ENCODE results near the gene SORBS1.
A peak's percentile ranks its signal among the peaks of the same experiment; 100 is the strongest.

The SORBS1 gene

DNA sequence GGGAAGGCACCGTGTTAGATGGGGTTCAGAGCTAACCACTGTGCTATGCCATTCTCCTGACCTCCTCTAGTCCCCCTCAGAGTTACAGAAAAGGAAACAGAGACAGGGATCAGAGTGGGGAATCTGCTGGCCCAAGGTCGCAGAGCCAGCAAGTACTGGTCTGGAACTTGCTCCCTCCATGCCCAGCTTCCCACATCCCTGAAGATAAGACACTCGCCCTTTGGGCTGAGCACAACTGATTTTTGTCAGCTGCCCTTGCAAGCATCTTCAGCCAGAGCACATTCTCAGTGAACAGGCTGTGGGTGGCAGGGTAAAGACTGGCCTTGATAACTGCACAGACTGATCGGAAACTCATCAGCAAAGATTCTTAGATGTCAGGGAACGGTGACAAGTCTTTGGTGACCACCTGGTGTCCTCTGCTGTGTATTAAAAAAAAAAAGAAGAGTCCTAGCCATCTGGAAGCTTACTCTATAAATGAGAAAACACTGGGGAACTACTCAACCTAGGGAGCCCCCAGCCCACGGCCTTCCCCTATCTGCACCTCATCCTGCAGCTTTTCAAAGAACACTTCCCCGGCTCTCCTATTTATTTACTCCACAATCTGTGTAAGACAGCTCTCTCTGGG, 1.3 kb upstream of the SORBS1 start:
- Histone ChIP-seq H3K27me3 (replicated peaks; ENCODE audit: insufficient read depth, low read length) (no peaks in the 10 kb centered on the region), H3K4me3 (ENCODE audit: low read length) (no peak overlapping the region)
- TF ChIP-seq EZH2phosphoT487 (IDR thresholded peaks at IDR 0.05; ENCODE audit: low read length), result no peak
- no peak for TF ChIP-seq EZH2 (optimal IDR thresholded peaks at IDR 0.05; ENCODE audit: low read depth, low read length)
- TF ChIP-seq CTCF (IDR thresholded peaks at IDR 0.05; ENCODE audit: low read length), result no peak

GRCh38 chr10:95561864-95562177, 650 bp upstream of the SORBS1 start:
- H3K4me1 ChIP-seq (ENCODE audit: low read length), result 0 out of 2 replicates have a peak, but pooled peaks cover 9% of the 10 kb centered on the region
- peak overlapping the region; percentile 65 for H3K4me3 ChIP-seq (ENCODE audit: low read length)
- no peaks in the 10 kb centered on the region for H3K79me2 ChIP-seq (ENCODE audit: low read length)
- no peak overlapping the region; the same call in 1 of the 2 replicates for H3K9ac ChIP-seq (ENCODE audit: low read length)
- H3K4me2 ChIP-seq (ENCODE audit: low read depth, low read length), result peak overlapping the region; percentile 63
- 0 out of 2 replicates have a peak, but pooled peaks cover 3% of the 10 kb centered on the region for H3F3A ChIP-seq (ENCODE audit: insufficient read depth, low read length)
- peak overlapping the region; percentile 82 for H2AFZ ChIP-seq (ENCODE audit: low read length)
- H4K20me1 ChIP-seq (ENCODE audit: insufficient read depth, low read length), result no peaks in the 10 kb centered on the region
- no peak for TF ChIP-seq CTCF (IDR thresholded peaks at IDR 0.05; ENCODE audit: low read length)
- TF ChIP-seq EZH2phosphoT487 (IDR thresholded peaks at IDR 0.05; ENCODE audit: low read length), result no peak
- TF ChIP-seq EZH2 (optimal IDR thresholded peaks at IDR 0.05; ENCODE audit: low read depth, low read length), result no peak
- no peaks in the 10 kb centered on the region for H3K27me3 ChIP-seq (replicated peaks; ENCODE audit: insufficient read depth, low read length)
- H3K27ac ChIP-seq (ENCODE audit: low read length), result no peak overlapping the region
- H3K9me3 ChIP-seq (replicated peaks; ENCODE audit: insufficient read depth, low read length), result no peaks in the 10 kb centered on the region
- no peaks in the 10 kb centered on the region for H3K9me2 ChIP-seq (replicated peaks; ENCODE audit: insufficient read depth, low read length)
- no peaks in the 10 kb centered on the region for H3K36me3 ChIP-seq (replicated peaks; ENCODE audit: insufficient read depth, low read length)
- DNase-seq, result no peak

More for the DNA sequence above, 1.3 kb upstream of the SORBS1 start:
- 0 out of 2 replicates have a peak overlapping the region, but pooled peaks have one; percentile 7 for H2AFZ ChIP-seq (ENCODE audit: low read length)
- no peak for DNase-seq
- H3K27ac ChIP-seq (ENCODE audit: low read length), result no peak overlapping the region
- no peak overlapping the region for H3K9ac ChIP-seq (ENCODE audit: low read length)
- H3K9me3 ChIP-seq (replicated peaks; ENCODE audit: insufficient read depth, low read length), result no peaks in the 10 kb centered on the region
- H3F3A ChIP-seq (ENCODE audit: insufficient read depth, low read length), result 0 out of 2 replicates have a peak, but pooled peaks cover 3% of the 10 kb centered on the region
- 0 out of 2 replicates have a peak, but pooled peaks cover 9% of the 10 kb centered on the region for H3K4me1 ChIP-seq (ENCODE audit: low read length)
- H3K4me2 ChIP-seq (ENCODE audit: low read depth, low read length), result no peak overlapping the region
- H4K20me1 ChIP-seq (ENCODE audit: insufficient read depth, low read length), result no peaks in the 10 kb centered on the region
- H3K79me2 ChIP-seq (ENCODE audit: low read length), result no peaks in the 10 kb centered on the region
- no peaks in the 10 kb centered on the region for H3K9me2 ChIP-seq (replicated peaks; ENCODE audit: insufficient read depth, low read length)
- H3K36me3 ChIP-seq (replicated peaks; ENCODE audit: insufficient read depth, low read length), result no peaks in the 10 kb centered on the region

DNA sequence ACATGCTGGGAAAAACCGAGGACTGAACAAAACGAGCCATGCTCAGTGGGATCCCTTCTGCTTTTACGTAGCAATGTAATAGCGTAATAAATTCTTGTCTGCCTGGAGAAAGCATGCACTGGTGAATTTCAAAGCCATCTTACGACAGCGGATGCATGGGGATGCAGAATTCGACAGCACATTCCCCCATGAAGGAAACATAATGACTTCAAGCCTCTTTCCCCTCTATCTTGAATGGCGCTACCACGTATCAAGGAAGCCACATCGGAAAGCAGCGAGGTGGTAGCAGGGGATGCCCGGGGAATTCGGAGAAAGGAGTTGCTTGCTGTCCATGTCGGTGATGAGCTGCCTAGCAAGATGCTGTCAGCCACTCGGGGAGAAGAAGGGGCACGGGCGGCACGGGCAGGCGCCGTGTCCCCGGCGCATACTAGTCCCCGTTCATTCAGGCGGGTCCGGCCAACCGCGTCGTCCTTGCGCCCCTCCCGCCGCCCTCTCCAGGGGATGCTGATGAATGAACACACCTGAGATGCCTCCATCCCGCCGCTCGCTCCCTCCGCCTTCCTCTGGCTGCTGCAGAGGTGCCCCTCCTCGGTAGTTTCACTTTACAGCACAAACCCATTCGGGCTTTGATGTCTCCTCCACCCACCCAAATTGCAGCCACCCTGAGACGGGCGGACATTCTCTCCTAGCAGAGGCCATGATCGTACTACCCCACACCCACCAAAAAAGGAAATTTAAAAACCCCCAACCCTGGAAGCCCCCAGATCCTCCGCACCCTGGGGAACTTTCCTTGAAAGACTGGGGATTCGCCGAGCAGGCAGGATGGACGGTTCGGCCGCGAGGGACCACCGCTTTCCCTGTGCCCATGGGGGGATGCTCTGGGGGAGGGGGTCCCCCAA, 644 bp downstream of the SORBS1 start:
- H4K20me1 ChIP-seq (ENCODE audit: insufficient read depth, low read length), result no peaks in the 10 kb centered on the region
- no peaks in the 10 kb centered on the region for H3K9me2 ChIP-seq (replicated peaks; ENCODE audit: insufficient read depth, low read length)
- peak overlapping the region; percentile 72 for H3K9ac ChIP-seq (ENCODE audit: low read length)
- H3K4me2 ChIP-seq (ENCODE audit: low read depth, low read length), result peak overlapping the region; percentile 97
- H3F3A ChIP-seq (ENCODE audit: insufficient read depth, low read length), result 0 out of 2 replicates have a peak, but pooled peaks cover 3% of the 10 kb centered on the region
- H3K79me2 ChIP-seq (ENCODE audit: low read length), result no peaks in the 10 kb centered on the region
- H3K36me3 ChIP-seq (replicated peaks; ENCODE audit: insufficient read depth, low read length), result no peaks in the 10 kb centered on the region
- H3K9me3 ChIP-seq (replicated peaks; ENCODE audit: insufficient read depth, low read length), result no peaks in the 10 kb centered on the region
- no peak for TF ChIP-seq EZH2 (optimal IDR thresholded peaks at IDR 0.05; ENCODE audit: low read depth, low read length)
- no peak for TF ChIP-seq CTCF (IDR thresholded peaks at IDR 0.05; ENCODE audit: low read length)
- no peak for TF ChIP-seq EZH2phosphoT487 (IDR thresholded peaks at IDR 0.05; ENCODE audit: low read length)
- H3K4me1 ChIP-seq (ENCODE audit: low read length), result 0 out of 2 replicates have a peak, but pooled peaks cover 9% of the 10 kb centered on the region
- H3K27me3 ChIP-seq (replicated peaks; ENCODE audit: insufficient read depth, low read length), result no peaks in the 10 kb centered on the region
- DNase-seq, result peak; percentile 65
- H2AFZ ChIP-seq (ENCODE audit: low read length), result peak overlapping the region; percentile 97
- peak overlapping the region; percentile 51; the same call in 1 of the 2 replicates for H3K27ac ChIP-seq (ENCODE audit: low read length)
- H3K4me3 ChIP-seq (ENCODE audit: low read length), result peak overlapping the region; percentile 84
